Upper lobe of right lung (tissue), 1 donor: ENCODE data around the gene UGT1A10. TPM values are rescaled to one million over a fixed set of nuclear protein-coding genes. Genes with fewer than 3 reads are reported as not detected.
A peak's percentile ranks its signal among the peaks of the same experiment; 100 is the strongest.

Experiments used
- ATAC-seq: fragments of 200-7000 bp; cut with Tn5 transposase; one replicate; pipeline ENCODE4 v1.9.1; 2020; ENCODE audit warnings: mild to moderate bottlenecking, moderate library complexity
- DNase-seq: peaks from one replicate; pipeline ENCODE4 v3.0.0-alpha.2; 2020
- H3K27ac ChIP-seq: fragments of 200-600 bp; one replicate; pipeline ENCODE4 v1.8.0; 2022
- H3K27me3 ChIP-seq: fragments of 200-600 bp; one replicate; pipeline ENCODE4 v1.8.0; 2022; ENCODE audit warnings: mild to moderate bottlenecking
- H3K36me3 ChIP-seq: fragments of 200-600 bp; one replicate; pipeline ENCODE4 v1.8.0; 2022
- H3K4me1 ChIP-seq: fragments of 200-600 bp; one replicate; pipeline ENCODE4 v1.8.0; 2022
- H3K4me3 ChIP-seq: fragments of 200-600 bp; one replicate; pipeline ENCODE4 v1.8.0; 2022; ENCODE audit warnings: mild to moderate bottlenecking
- H3K9me3 ChIP-seq: fragments of 200-600 bp; one replicate; pipeline ENCODE4 v1.8.0; 2022
- intact Hi-C: fragments of 100-400 bp; cut with DNase I; formaldehyde crosslinking; loops from one replicate; pipeline ENCODE4 v1.11.0; 2022
- total RNA-seq: library from RNA; stranded (reverse); fragmentation: NEBNext Ultra II Directional; extraction: Animal tissue kit (Norgen Biotek cat#: 25700); gene quantifications from one replicate; pipeline ENCODE4 v1.2.1, GENCODE V29; 2021
- TF ChIP-seq, protein P1 (sequence below): fragments of 200-600 bp; IDR thresholded peaks from one replicate; pipeline ENCODE4 v1.8.0; 2022; ENCODE audit warnings: antibody characterized with exemption
- donor health status: DM: no; HTN: yes; CAD: no; lungs with severe emphysema.

Gene UGT1A10
- total RNA-seq, 1 donor from 2014 or later: not detected

DNA sequence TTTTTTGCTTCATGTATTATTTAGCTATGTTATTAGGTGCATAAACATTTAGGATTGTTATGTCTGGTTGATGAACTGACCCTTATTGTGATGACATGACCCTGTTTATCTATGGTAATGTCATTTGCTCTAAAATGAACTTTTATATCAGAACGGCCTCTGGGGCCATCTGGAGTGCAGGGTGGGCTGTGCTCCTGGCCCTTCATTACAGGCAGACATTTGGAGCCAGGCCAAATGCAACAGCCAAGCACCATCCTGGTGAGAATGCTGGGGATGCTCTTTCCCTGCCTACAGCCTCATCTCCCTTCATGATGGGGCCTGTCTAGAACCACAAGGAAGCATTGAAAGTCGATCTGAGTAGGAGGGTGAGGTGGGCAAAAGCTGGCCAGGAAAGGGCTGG, 180.1 kb downstream of the UGT1A10 start:
- intact Hi-C loops: no loop called here
- Histone ChIP-seq H3K4me3 (no peak overlapping the region), H3K4me1 (no peaks in the 10 kb centered on the region), H3K27ac (no peak overlapping the region), H3K9me3 (no peaks in the 10 kb centered on the region), H3K36me3 (no peaks in the 10 kb centered on the region), H3K27me3 (no peaks in the 10 kb centered on the region)
- TF ChIP-seq, protein P1, sequence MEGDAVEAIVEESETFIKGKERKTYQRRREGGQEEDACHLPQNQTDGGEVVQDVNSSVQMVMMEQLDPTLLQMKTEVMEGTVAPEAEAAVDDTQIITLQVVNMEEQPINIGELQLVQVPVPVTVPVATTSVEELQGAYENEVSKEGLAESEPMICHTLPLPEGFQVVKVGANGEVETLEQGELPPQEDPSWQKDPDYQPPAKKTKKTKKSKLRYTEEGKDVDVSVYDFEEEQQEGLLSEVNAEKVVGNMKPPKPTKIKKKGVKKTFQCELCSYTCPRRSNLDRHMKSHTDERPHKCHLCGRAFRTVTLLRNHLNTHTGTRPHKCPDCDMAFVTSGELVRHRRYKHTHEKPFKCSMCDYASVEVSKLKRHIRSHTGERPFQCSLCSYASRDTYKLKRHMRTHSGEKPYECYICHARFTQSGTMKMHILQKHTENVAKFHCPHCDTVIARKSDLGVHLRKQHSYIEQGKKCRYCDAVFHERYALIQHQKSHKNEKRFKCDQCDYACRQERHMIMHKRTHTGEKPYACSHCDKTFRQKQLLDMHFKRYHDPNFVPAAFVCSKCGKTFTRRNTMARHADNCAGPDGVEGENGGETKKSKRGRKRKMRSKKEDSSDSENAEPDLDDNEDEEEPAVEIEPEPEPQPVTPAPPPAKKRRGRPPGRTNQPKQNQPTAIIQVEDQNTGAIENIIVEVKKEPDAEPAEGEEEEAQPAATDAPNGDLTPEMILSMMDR: no peak
- ATAC-seq (no peak), DNase-seq (peak; percentile 15)

DNA sequence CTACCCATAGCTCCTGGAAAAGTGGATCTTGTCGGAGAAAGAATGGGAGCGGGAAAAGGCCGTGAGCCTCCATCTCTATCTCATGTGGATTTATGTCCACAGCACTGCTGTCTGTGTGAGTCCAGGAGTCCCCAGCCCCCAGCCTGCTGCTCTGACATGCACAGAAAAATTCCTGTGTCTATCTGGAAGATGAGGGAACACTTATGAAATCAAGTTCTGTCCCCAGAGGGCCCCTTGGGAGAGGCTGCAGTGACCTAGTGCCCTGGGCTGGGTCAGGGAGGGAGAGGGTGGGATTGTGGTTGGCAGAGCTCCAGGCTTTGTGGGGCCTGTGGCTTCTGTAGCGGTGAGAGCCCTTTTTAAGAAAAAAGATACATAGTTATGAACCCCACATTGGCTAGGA, 180.5 kb downstream of the UGT1A10 start:
- Histone ChIP-seq H3K4me1 (no peaks in the 10 kb centered on the region), H3K9me3 (no peaks in the 10 kb centered on the region), H3K27me3 (no peaks in the 10 kb centered on the region), H3K36me3 (no peaks in the 10 kb centered on the region), H3K27ac (no peak overlapping the region), H3K4me3 (no peak overlapping the region)
- TF ChIP-seq, protein P1: no peak
- ATAC-seq (no peak), DNase-seq (peak; percentile 23)
- intact Hi-C loops: no loop called here

DNA sequence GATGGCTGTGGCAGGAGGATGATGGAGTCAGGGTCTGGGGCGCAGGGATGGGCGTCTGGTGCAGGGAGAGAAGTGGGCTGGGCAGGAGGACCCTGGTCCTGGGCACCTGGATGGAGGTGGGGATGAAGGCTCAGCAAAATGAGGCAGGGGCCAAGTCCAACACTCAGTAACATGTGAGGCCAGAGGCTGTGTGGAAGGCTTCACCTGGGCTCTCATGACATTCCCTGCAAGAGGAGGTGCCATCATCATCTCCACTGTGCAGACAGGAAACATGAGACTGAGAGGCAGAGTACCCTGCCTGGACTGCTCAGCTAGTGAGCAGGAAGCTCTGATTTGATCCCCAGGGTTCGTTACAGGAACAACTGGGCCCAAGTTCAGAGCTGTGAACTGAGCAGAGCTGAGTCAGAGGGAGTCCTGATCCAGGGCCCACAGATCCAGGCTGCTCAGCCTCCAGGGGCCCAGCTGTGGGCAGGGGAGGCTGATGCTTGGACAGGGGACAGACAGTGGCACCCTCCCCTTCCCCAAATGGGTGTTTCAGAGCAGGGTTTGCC, 181.2 kb downstream of the UGT1A10 start:
- H3K27me3 ChIP-seq: no peaks in the 10 kb centered on the region
- no peaks in the 10 kb centered on the region for H3K9me3 ChIP-seq
- TF ChIP-seq, protein P1: no peak
- intact Hi-C loops: no loop called here
- DNase-seq (peak; percentile 35), ATAC-seq (no peak)
- H3K27ac ChIP-seq: no peak overlapping the region
- no peak overlapping the region for H3K4me3 ChIP-seq
- H3K4me1 ChIP-seq: no peaks in the 10 kb centered on the region
- H3K36me3 ChIP-seq: no peaks in the 10 kb centered on the region

DNA sequence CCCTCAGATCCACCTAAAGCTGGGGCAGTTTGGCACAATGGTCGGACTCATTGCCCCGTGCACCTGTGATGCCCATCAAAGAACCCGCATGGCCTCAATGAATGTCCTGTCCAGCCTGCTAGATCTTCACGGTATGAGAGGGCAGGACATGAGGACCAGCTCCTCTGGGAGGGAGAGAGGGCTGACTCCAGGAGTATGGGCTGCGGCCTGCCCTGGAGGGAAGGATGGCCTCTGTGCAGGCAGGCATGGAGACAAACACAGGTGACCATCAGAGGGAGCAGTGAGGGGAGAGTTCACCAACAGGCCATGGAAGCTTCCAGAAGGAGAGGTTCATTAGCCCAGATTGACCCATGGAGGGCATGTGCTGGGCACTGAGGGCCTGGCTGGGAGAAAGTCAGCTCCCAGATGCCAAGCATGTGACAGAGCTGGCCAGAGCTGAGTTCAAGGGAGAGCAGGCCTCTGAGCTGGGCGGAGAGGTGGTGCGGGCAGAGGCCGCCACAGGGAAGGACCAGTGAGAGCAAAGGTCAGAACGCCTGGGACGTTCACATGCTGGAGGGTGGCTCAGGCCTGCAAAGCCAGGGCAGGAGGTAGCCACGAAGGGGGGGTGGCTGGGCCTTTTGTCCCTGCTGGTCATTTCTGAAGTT, 181.9 kb downstream of the UGT1A10 start:
- Histone ChIP-seq H3K27me3 (no peaks in the 10 kb centered on the region), H3K36me3 (no peaks in the 10 kb centered on the region), H3K4me1 (no peaks in the 10 kb centered on the region), H3K9me3 (no peaks in the 10 kb centered on the region), H3K4me3 (no peak overlapping the region), H3K27ac (no peak overlapping the region)
- TF ChIP-seq, protein P1: no peak
- intact Hi-C loops: no loop called here
- no peak for DNase-seq
- no peak for ATAC-seq

DNA sequence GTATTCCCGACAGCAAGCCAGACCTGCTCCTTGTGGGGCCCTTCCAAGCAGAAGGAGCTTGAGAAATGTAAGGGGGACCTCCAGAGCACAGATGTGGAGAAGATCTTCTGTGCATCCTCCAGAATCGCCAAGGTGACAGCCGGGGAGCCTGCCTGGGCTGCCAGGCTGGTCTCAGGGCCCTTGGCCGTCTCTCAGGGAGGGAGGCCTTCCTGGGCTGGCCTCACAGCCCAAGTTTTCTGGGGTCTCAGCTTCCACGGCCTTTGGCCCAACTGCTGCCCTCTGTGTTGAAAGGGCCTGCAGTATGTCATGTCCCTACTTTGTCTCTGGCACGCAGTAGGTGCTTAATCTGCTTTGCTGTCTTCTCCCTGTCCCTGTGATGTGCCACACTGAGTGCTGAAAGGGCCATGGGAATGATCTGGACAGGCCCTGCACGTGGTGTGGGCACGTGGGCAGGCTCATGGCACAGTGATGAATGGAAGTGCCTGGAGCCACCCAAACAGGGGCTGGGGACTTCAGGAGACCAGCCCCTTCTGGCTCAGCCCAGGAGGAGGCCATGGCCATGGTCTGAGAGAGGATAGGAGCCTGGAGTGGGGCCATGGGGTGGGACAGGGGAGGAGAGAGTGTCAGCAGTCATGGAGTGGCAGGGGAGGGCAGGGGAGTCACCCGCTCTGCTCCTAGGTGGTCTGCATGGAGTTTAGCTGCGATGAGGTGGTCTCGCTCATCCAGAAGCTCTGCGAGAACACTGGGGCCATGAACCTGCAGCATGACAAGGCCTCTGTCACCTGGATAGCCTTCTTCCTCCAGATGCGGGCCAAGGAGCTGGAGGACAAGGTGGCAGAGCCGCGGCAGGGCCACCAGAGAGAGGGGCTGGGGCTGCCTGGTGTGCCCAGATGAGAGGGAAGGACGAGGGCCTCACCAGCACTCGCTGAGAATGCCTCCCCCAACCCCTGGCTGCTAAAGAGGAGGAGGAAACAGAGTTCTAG, 182.7 kb downstream of the UGT1A10 start:
- Histone ChIP-seq H3K9me3 (no peaks in the 10 kb centered on the region), H3K36me3 (no peaks in the 10 kb centered on the region), H3K4me1 (no peaks in the 10 kb centered on the region), H3K4me3 (no peak overlapping the region), H3K27ac (no peak overlapping the region), H3K27me3 (no peaks in the 10 kb centered on the region)
- DNase-seq: peak; percentile 44
- ATAC-seq: no peak
- TF ChIP-seq, protein P1: no peak
- intact Hi-C loops: no loop called here
